ENCODE data around the gene SAPCD1. TPM values are rescaled to one million over a fixed set of nuclear protein-coding genes. Genes with fewer than 3 reads are reported as not detected.

Gene SAPCD1
- total RNA-seq, 1 experiment from 2014 or later = 13.0 TPM

GRCh38 chr6:31722173-31722572, 40.3 kb upstream of the SAPCD1 start:
- DNase-seq = no peak
- Mint-ChIP-seq H3K9me3 (ENCODE audit: unreplicated experiment) (no peaks in the 10 kb centered on the region), H3K36me3 (ENCODE audit: insufficient read depth, unreplicated experiment) (peaks cover 14% of the 10 kb centered on the region), H3K27ac (ENCODE audit: unreplicated experiment) (no peak overlapping the region), H3K27me3 (ENCODE audit: insufficient read depth, unreplicated experiment) (no peaks in the 10 kb centered on the region), H3K4me1 (ENCODE audit: low read depth, unreplicated experiment) (peaks cover 41% of the 10 kb centered on the region), H3K4me3 (ENCODE audit: unreplicated experiment) (no peak overlapping the region)
- TF ChIP-seq CTCF (IDR thresholded peaks at IDR 0.05; ENCODE audit: insufficient read depth in 1 of 2, low read depth in 1 of 2, low read length in 1 of 2, severe bottlenecking in 1 of 2, unreplicated experiment in 1 of 2) = no peak
- POLR2A ChIA-PET = no interaction called here
- CTCF ChIA-PET = no interaction called here
- Histone ChIP-seq H3K4me1 (peaks cover 38% of the 10 kb centered on the region), H3K9me3 (no peaks in the 10 kb centered on the region), H3K4me3 (ENCODE audit: low read depth, low read length) (no peak overlapping the region), H3K27me3 (replicated peaks; ENCODE audit: control insufficient read depth, insufficient read depth, low read length) (no peaks in the 10 kb centered on the region), H3K36me3 (ENCODE audit: control insufficient read depth, insufficient read depth, low read length) (0 out of 2 replicates have a peak, but pooled peaks cover under 1% of the 10 kb centered on the region)
- BruUV-seq (replicated peaks) = no TSS peak
- intact Hi-C loops (cut with micrococcal nuclease; ENCODE audit: unreplicated experiment) = no loop called here

GRCh38 chr6:31723245-31723979, 39.0 kb upstream of the SAPCD1 start, which contains the start of gene MPIG6B:
Gene MPIG6B (plus strand): TSS chr6:31723373. CDS start chr6:31723384, 11 bp downstream.
- no peak for TF ChIP-seq CTCF (IDR thresholded peaks at IDR 0.05; ENCODE audit: insufficient read depth in 1 of 2, low read depth in 1 of 2, low read length in 1 of 2, severe bottlenecking in 1 of 2, unreplicated experiment in 1 of 2)
- no peak within 1 kb of the TSS for H3K4me3 ChIP-seq (ENCODE audit: low read depth, low read length)
- H3K27ac Mint-ChIP-seq (ENCODE audit: unreplicated experiment) = no peak within 1 kb of the TSS
- ChIA-PET CTCF (interaction anchor here (1.6 kb wide), 1 partner anchor 46 kb away, joined by 5 read pairs; no protein-coding TSS in a partner anchor), POLR2A (interaction anchor here (1.0 kb wide), 1 partner anchor 17 kb away, joined by 3 read pairs; no protein-coding TSS in a partner anchor)
- H3K27me3 ChIP-seq (replicated peaks; ENCODE audit: control insufficient read depth, insufficient read depth, low read length) = no peaks in the 10 kb centered on the region
- no peaks in the 10 kb centered on the region for H3K9me3 ChIP-seq
- no peak within 1 kb of the TSS for H3K4me3 Mint-ChIP-seq (ENCODE audit: unreplicated experiment)
- BruUV-seq (replicated peaks) = no TSS peak
- peaks cover 29% of the 10 kb centered on the region for H3K4me1 Mint-ChIP-seq (ENCODE audit: low read depth, unreplicated experiment)
- no peak for DNase-seq
- no peaks in the 10 kb centered on the region for H3K27me3 Mint-ChIP-seq (ENCODE audit: insufficient read depth, unreplicated experiment)
- H3K9me3 Mint-ChIP-seq (ENCODE audit: unreplicated experiment) = no peaks in the 10 kb centered on the region
- intact Hi-C loops (cut with micrococcal nuclease; ENCODE audit: unreplicated experiment) = no loop called here
- peaks cover 4% of the 10 kb centered on the region for H3K36me3 ChIP-seq (ENCODE audit: control insufficient read depth, insufficient read depth, low read length)
- peaks cover 27% of the 10 kb centered on the region for H3K4me1 ChIP-seq
- peaks cover 26% of the 10 kb centered on the region for H3K36me3 Mint-ChIP-seq (ENCODE audit: insufficient read depth, unreplicated experiment)

GRCh38 chr6:31723980-31724691, 38.3 kb upstream of the SAPCD1 start:
- peaks cover 27% of the 10 kb centered on the region for H3K4me1 Mint-ChIP-seq (ENCODE audit: low read depth, unreplicated experiment)
- H3K4me1 ChIP-seq = peaks cover 19% of the 10 kb centered on the region
- H3K27me3 ChIP-seq (replicated peaks; ENCODE audit: control insufficient read depth, insufficient read depth, low read length) = no peaks in the 10 kb centered on the region
- peaks cover 5% of the 10 kb centered on the region for H3K36me3 ChIP-seq (ENCODE audit: control insufficient read depth, insufficient read depth, low read length)
- no peak overlapping the region for H3K4me3 ChIP-seq (ENCODE audit: low read depth, low read length)
- H3K27ac Mint-ChIP-seq (ENCODE audit: unreplicated experiment) = no peak overlapping the region
- no peak for TF ChIP-seq CTCF (IDR thresholded peaks at IDR 0.05; ENCODE audit: insufficient read depth in 1 of 2, low read depth in 1 of 2, low read length in 1 of 2, severe bottlenecking in 1 of 2, unreplicated experiment in 1 of 2)
- no peak overlapping the region for H3K4me3 Mint-ChIP-seq (ENCODE audit: unreplicated experiment)
- DNase-seq = no peak
- BruUV-seq (replicated peaks) = no TSS peak
- no peaks in the 10 kb centered on the region for H3K27me3 Mint-ChIP-seq (ENCODE audit: insufficient read depth, unreplicated experiment)
- CTCF ChIA-PET = interaction anchor here (1.6 kb wide), 1 partner anchor 46 kb away, joined by 5 read pairs; no protein-coding TSS in a partner anchor
- H3K36me3 Mint-ChIP-seq (ENCODE audit: insufficient read depth, unreplicated experiment) = peaks cover 33% of the 10 kb centered on the region
- no peaks in the 10 kb centered on the region for H3K9me3 ChIP-seq
- H3K9me3 Mint-ChIP-seq (ENCODE audit: unreplicated experiment) = no peaks in the 10 kb centered on the region
- POLR2A ChIA-PET = interaction anchor here (0.7 to 1.0 kb wide), 2 partner anchors 17 to 90 kb away, joined by 3 to 4 read pairs; no protein-coding TSS in a partner anchor
- intact Hi-C loops (cut with micrococcal nuclease; ENCODE audit: unreplicated experiment) = no loop called here
